T-cell (primary cell): ENCODE data around the gene GIMAP2. TPM values are rescaled to one million over a fixed set of nuclear protein-coding genes. Genes with fewer than 3 reads are reported as not detected.
A peak's percentile ranks its signal among the peaks of the same experiment; 100 is the strongest.
"Not testable (repeated sequence)": the region's sequence is repeated elsewhere in the genome, so short reads cannot be mapped to it uniquely, and the experiment has no call there.

Experiments used
- ATAC-seq, 4 experiments: fragments of 200-7000 bp in 3 of 4; fragments of 150-1000 bp in 1 of 4; cut with Tn5 transposase; replicated peaks in 1 of 4; 1 replicate in 3 of 4; 2 replicates in 1 of 4; pipeline ENCODE4 v1.10.0; 2021; ENCODE audit warnings: moderate library complexity in 3 of 4, mild to moderate bottlenecking in 2 of 4, moderate number of reproducible peaks in 1 of 4
- CTCF ChIA-PET, 2 donors: fragments of 300-600 bp; sonication (Branson Sonifier 250); formaldehyde crosslinking; loops; one replicate each; lab custom pipeline; 2022; ENCODE audit warnings: antibody characterized with exemption in 2 of 2; lab: Charles Lee
- POLR2A ChIA-PET, 2 donors: fragments of 300-600 bp; sonication (Branson Sonifier 250); formaldehyde crosslinking; loops; one replicate each; lab custom pipeline; 2022; ENCODE audit warnings: antibody characterized with exemption in 2 of 2; lab: Charles Lee
- DNase-seq, 35 experiments: peaks; one replicate each; pipeline versions ENCODE4 v3.0.0 to v3.0.0-alpha.2; 2013 to 2023
- H3K27ac ChIP-seq: one replicate; pipeline ENCODE4 v1.5.1; 2013; ENCODE audit warnings: low read length
- H3K27me3 ChIP-seq, 2 experiments: replicated peaks in 1 of 2; 1 replicate in 1 of 2; 2 replicates in 1 of 2; pipeline versions ENCODE4 v1.6.1 to v1.7.0; 2013; ENCODE audit warnings: low read length in 1 of 2, mixed read lengths in 1 of 2; ENCODE audit not compliant: control insufficient read depth in 2 of 2, insufficient read depth in 2 of 2; ENCODE audit errors: extremely low read depth in 1 of 2
- H3K36me3 ChIP-seq, 2 donors: 1 replicate in 1 of 2; 2 replicates in 1 of 2; pipeline versions ENCODE4 v1.6.1 to v1.7.0; 2013; ENCODE audit warnings: low read length in 1 of 2; ENCODE audit not compliant: control insufficient read depth in 2 of 2, insufficient read depth in 1 of 2; ENCODE audit errors: extremely low read depth in 1 of 2
- H3K4me1 ChIP-seq, 2 experiments: 1 replicate in 1 of 2; 2 replicates in 1 of 2; pipeline versions ENCODE4 v1.6.1 to v1.7.0; 2013; ENCODE audit warnings: low read length in 2 of 2, mixed read lengths in 1 of 2; ENCODE audit not compliant: insufficient read depth in 2 of 2, control insufficient read depth in 1 of 2; ENCODE audit errors: extremely low read depth in 1 of 2
- H3K4me3 ChIP-seq, 2 donors: 1 replicate in 1 of 2; 2 replicates in 1 of 2; pipeline versions ENCODE4 v1.5.1 to v1.7.0; 2013; ENCODE audit warnings: mild to moderate bottlenecking in 2 of 2, low read length in 1 of 2, moderate library complexity in 1 of 2; ENCODE audit not compliant: control insufficient read depth in 1 of 2; ENCODE audit errors: extremely low read depth in 1 of 2
- H3K9me3 ChIP-seq: 2 replicates; pipeline ENCODE4 v1.7.0; 2013
- H3K27ac Mint-ChIP-seq, 2 donors: one replicate each; pipeline ENCODE4 v1.8.0; 2020 to 2021; ENCODE audit warnings: mild to moderate bottlenecking in 2 of 2, mixed read lengths in 2 of 2
- H3K27me3 Mint-ChIP-seq, 2 donors: one replicate each; pipeline ENCODE4 v1.8.0; 2021 to 2022; ENCODE audit warnings: mixed read lengths in 2 of 2
- H3K36me3 Mint-ChIP-seq: one replicate; pipeline ENCODE4 v1.8.0; 2021; ENCODE audit warnings: mixed read lengths
- H3K4me1 Mint-ChIP-seq, 3 donors: one replicate each; pipeline ENCODE4 v1.8.0; 2020 to 2022; ENCODE audit warnings: mixed read lengths in 3 of 3, mild to moderate bottlenecking in 1 of 3
- H3K4me3 Mint-ChIP-seq, 3 donors: one replicate each; pipeline ENCODE4 v1.8.0; 2020 to 2022; ENCODE audit warnings: mild to moderate bottlenecking in 3 of 3, mixed read lengths in 3 of 3, moderate library complexity in 3 of 3
- H3K9me3 Mint-ChIP-seq, 3 donors: one replicate each; pipeline ENCODE4 v1.8.0; 2020 to 2022; ENCODE audit warnings: mixed read lengths in 3 of 3
- WGBS: methylation state at CpG from one replicate; pipeline ENCODE4 v1.1.5; 2013; ENCODE audit warnings: missing lambda C conversion rate; ENCODE audit not compliant: insufficient coverage; 5-methylcytosine and 5-hydroxymethylcytosine counted together
- total RNA-seq, 35 experiments: library from RNA in 6 of 35; stranded (reverse) in 6 of 35; fragments of 120-200 nt in 1 of 35; gene quantifications; one replicate each; pipeline versions ENCODE4 v1.2.1 to v1.2.4 and lab custom pipeline; 2013 to 2026

GIMAP2 gene
- total RNA-seq, 5 donors from 2014 or later (not counting 1 experiment from before 2014, with no cell fraction given) = 83.2 to 226 (median 183) TPM

DNA sequence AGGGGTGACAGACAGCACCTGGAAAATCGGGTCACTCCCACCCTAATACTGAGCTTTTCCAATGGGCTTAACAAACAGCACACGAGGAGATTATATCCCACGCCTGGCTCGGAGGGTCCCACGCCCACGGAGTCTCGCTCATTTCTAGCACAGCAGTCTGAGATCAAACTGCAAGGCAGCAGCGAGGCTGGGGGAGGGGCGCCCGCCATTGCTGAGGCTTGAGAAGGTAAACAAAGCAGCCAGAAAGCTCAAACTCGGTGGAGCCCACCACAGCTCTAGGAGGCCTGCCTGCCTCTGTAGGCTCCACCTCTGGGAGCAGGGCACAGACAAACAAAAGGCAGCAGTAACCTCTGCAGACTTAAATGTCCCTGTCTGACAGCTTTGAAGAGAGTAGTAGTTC lies 6.9 kb upstream of the GIMAP2 start:
- H3K4me3 Mint-ChIP-seq = peak overlapping the region; percentile 34 to 75 (median 49)
- CTCF ChIA-PET = interaction anchor here in 1 of 2 donors (0.7 kb wide), 1 partner anchor 46 kb away, joined by 5 read pairs; no protein-coding TSS in a partner anchor
- peaks cover 6 to 23% (median 19%) of the 10 kb centered on the region in 3 donors for H3K9me3 Mint-ChIP-seq

DNA sequence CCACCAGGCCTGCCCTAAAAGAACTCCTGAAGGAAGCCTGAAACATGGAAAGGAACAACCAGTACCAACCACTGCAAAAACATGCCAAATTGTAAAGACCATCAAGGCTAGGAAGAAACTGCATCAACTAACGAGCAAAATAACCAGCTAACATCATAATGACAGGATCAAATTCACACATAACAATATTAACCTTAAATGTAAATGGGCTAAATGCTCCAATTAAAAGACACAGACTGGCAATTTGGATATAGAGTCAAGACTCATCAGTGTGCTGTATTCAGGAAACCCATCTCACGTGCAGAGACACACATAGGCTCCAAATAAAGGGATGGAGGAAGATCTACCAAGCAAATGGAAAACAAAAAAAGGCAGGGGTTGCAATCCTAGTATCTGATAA lies 5.1 kb upstream of the GIMAP2 start:
- Mint-ChIP-seq H3K9me3 (peaks cover 6 to 23% (median 19%) of the 10 kb centered on the region in 3 donors), H3K4me1 (peaks cover 85 to 91% (median 87%) of the 10 kb centered on the region in 3 donors), H3K4me3 (peak overlapping the region in 1 of 3 donors; percentile 95), H3K36me3 (peaks cover 34% of the 10 kb centered on the region), H3K27ac (peak overlapping the region in 1 of 2 donors; percentile 93)
- CTCF ChIA-PET = interaction anchor here in 1 of 2 donors (0.6 to 0.7 kb wide), 2 partner anchors 13 to 79 kb away, joined by 3 to 6 read pairs; no protein-coding TSS in a partner anchor
- H3K27ac ChIP-seq, ATAC-seq, H3K27me3 ChIP-seq, H3K9me3 ChIP-seq, H3K36me3 ChIP-seq, H3K4me3 ChIP-seq, DNase-seq, H3K27me3 Mint-ChIP-seq: not testable (repeated sequence)
- POLR2A ChIA-PET = interaction anchor here in 1 of 2 donors (0.6 kb wide), 1 partner anchor 11 kb away, joined by 6 read pairs; no protein-coding TSS in a partner anchor
- peaks cover 42 to 43% of the 10 kb centered on the region in 2 experiments for H3K4me1 ChIP-seq
- WGBS = no CpG with 5 or more reads among the region's 2 CpGs

More for the DNA sequence above, 6.9 kb upstream of the GIMAP2 start:
- H3K27me3 ChIP-seq, ATAC-seq, H3K27me3 Mint-ChIP-seq, H3K36me3 ChIP-seq, H3K4me3 ChIP-seq, H3K9me3 ChIP-seq: not testable (repeated sequence)
- Mint-ChIP-seq H3K4me1 (peaks cover 76 to 88% (median 82%) of the 10 kb centered on the region in 3 donors), H3K36me3 (peaks cover 34% of the 10 kb centered on the region), H3K27ac (peak overlapping the region; percentile 90 to 99)
- WGBS = 41% methylated on average over 9 of the region's 11 CpGs
- POLR2A ChIA-PET = interaction anchor here in 1 of 2 donors (0.6 kb wide), 1 partner anchor 75 kb away, joined by 8 read pairs; no protein-coding TSS in a partner anchor
- Histone ChIP-seq H3K4me1 (peaks cover 33% of the 10 kb centered on the region in 2 experiments), H3K27ac (peak overlapping the region; percentile 81)
- DNase-seq = peak in 16 of 35 experiments; percentile 11 to 62 (median 32)

GRCh38 chr7:150686030-150686631 lies 625 bp downstream of the GIMAP2 start:
- peaks cover 14 to 30% of the 10 kb centered on the region in 2 donors for H3K36me3 ChIP-seq
- Mint-ChIP-seq H3K36me3 (peaks cover 68% of the 10 kb centered on the region), H3K4me1 (peaks cover 82 to 89% (median 87%) of the 10 kb centered on the region in 3 donors), H3K27ac (peak overlapping the region; percentile 100), H3K9me3 (peaks cover 18 to 41% (median 24%) of the 10 kb centered on the region in 3 donors), H3K27me3 (no peaks in the 10 kb centered on the region), H3K4me3 (peak overlapping the region; percentile 94 to 99 (median 95))
- H3K9me3 ChIP-seq = peaks cover 14% of the 10 kb centered on the region
- H3K4me1 ChIP-seq = peaks cover 32 to 50% of the 10 kb centered on the region in 2 experiments
- no peaks in the 10 kb centered on the region for H3K27me3 ChIP-seq
- ChIA-PET CTCF (interaction anchor here in 1 of 2 donors (0.6 to 2.4 kb wide), 9 partner anchors 9 to 239 kb away, joined by 3 to 11 read pairs (median 4); partner anchors contain the start of gene GIMAP1), POLR2A (interaction anchor here (0.7 to 1.2 kb wide), 5 partner anchors 9 to 160 kb away, joined by 3 to 7 read pairs (median 4); no protein-coding TSS in a partner anchor)
- peak overlapping the region; percentile 92 for H3K27ac ChIP-seq
- no CpG with 5 or more reads among the region's 9 CpGs for WGBS
- peak overlapping the region; percentile 71 to 75 for H3K4me3 ChIP-seq
- DNase-seq (peak in 3 of 35 experiments; percentile 15 to 43 (median 40)), ATAC-seq (peak; percentile 36 to 53 (median 41))

GRCh38 chr7:150688630-150689029 lies 3.1 kb downstream of the GIMAP2 start:
- Mint-ChIP-seq H3K9me3 (peaks cover 14 to 39% (median 26%) of the 10 kb centered on the region in 3 donors), H3K27me3 (no peaks in the 10 kb centered on the region), H3K36me3 (peaks cover 73% of the 10 kb centered on the region), H3K4me1 (peaks cover 68 to 78% (median 78%) of the 10 kb centered on the region in 3 donors), H3K27ac (peak overlapping the region; percentile 100), H3K4me3 (peak overlapping the region; percentile 94 to 99 (median 95))
- peaks cover 27 to 42% of the 10 kb centered on the region in 2 experiments for H3K4me1 ChIP-seq
- peaks cover 21 to 48% of the 10 kb centered on the region in 2 donors for H3K36me3 ChIP-seq
- H3K4me3 ChIP-seq = peak overlapping the region; percentile 69 to 75
- ChIA-PET POLR2A (no interaction called here), CTCF (interaction anchor here in 1 of 2 donors (1.4 kb wide), 1 partner anchor 126 kb away, joined by 4 read pairs; no protein-coding TSS in a partner anchor)
- no peaks in the 10 kb centered on the region for H3K27me3 ChIP-seq
- DNase-seq (no peak), ATAC-seq (no peak)
- H3K27ac ChIP-seq = peak overlapping the region; percentile 42
- WGBS = 99% methylated on average over 5 of the region's 6 CpGs
- H3K9me3 ChIP-seq = peaks cover 31% of the 10 kb centered on the region

DNA sequence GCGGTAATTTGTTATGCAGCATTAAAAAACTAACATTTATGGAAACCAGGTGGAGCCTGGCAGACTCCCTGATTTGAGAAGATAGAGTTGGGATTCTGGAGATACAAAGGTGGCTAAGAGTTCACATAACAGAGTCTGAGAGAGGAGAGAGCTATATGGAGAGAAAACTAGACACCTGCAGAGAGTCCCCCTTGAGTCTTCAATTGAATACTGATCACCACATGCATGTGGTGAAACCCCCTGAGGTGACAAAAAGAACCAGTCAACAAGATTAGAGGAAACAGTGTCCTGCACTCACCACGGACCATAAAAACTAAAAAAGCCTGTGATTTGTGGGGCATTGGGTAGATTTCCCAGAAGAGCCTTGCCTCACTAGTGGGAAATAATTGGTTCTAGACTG lies 10.1 kb downstream of the GIMAP2 start:
- Mint-ChIP-seq H3K4me1 (peaks cover 11 to 25% (median 16%) of the 10 kb centered on the region in 3 donors), H3K4me3 (no peak overlapping the region), H3K36me3 (peaks cover 56% of the 10 kb centered on the region), H3K27me3 (no peaks in the 10 kb centered on the region), H3K27ac (peak overlapping the region in 1 of 2 donors; percentile 40), H3K9me3 (peaks cover 19 to 79% (median 64%) of the 10 kb centered on the region in 3 donors)
- no peak for ATAC-seq
- DNase-seq = no peak
- Histone ChIP-seq H3K27ac (no peak overlapping the region), H3K4me1 (no peaks in the 10 kb centered on the region), H3K9me3 (peaks cover 32% of the 10 kb centered on the region), H3K36me3 (peaks cover 7 to 23% of the 10 kb centered on the region in 2 donors), H3K27me3 (no peaks in the 10 kb centered on the region), H3K4me3 (no peak overlapping the region)
- ChIA-PET CTCF (interaction anchor here (0.6 kb wide), 2 partner anchors 26 to 71 kb away, joined by 3 read pairs; no protein-coding TSS in a partner anchor), POLR2A (interaction anchor here in 1 of 2 donors (0.6 kb wide), 1 partner anchor 10 kb away, joined by 3 read pairs; the partner anchor contains the start of gene GIMAP2)
- WGBS = 100% methylated on average over 1 of the region's 2 CpGs

GRCh38 chr7:150703209-150703608 lies 17.7 kb downstream of the GIMAP2 start:
- no peak for DNase-seq
- no peaks in the 10 kb centered on the region for H3K4me1 ChIP-seq
- H3K36me3 ChIP-seq = no peaks in the 10 kb centered on the region
- Mint-ChIP-seq H3K4me3 (no peak overlapping the region), H3K36me3 (peaks cover 59% of the 10 kb centered on the region), H3K27me3 (no peaks in the 10 kb centered on the region), H3K9me3 (peaks cover 22 to 83% (median 64%) of the 10 kb centered on the region in 3 donors), H3K4me1 (peaks cover 6 to 7% (median 7%) of the 10 kb centered on the region in 3 donors), H3K27ac (no peak overlapping the region)
- no peaks in the 10 kb centered on the region for H3K27me3 ChIP-seq
- no peak overlapping the region for H3K27ac ChIP-seq
- POLR2A ChIA-PET = no interaction called here
- H3K4me3 ChIP-seq = no peak overlapping the region
- CTCF ChIA-PET = interaction anchor here in 1 of 2 donors (0.5 to 1.5 kb wide), 5 partner anchors 13 to 403 kb away, joined by 3 to 6 read pairs (median 3); partner anchors contain the start of gene GIMAP1
- no peak for ATAC-seq
- no CpG with 5 or more reads among the region's 1 CpG for WGBS
- peaks cover 8% of the 10 kb centered on the region for H3K9me3 ChIP-seq
